DND-41 (cell line): ENCODE measurements around the gene CD300A.

ENCODE experiments used
- CTCF ChIP-seq: IDR thresholded peaks from 2 replicates; pipeline ENCODE4 v1.5.1; 2012; ENCODE audit warnings: borderline replicate concordance, low read length, moderate library complexity, mild to moderate bottlenecking; ENCODE audit not compliant: poor library complexity, severe bottlenecking; ENCODE audit errors: extremely low read depth
- EZH2 ChIP-seq: IDR thresholded peaks from 3 replicates; pipeline ENCODE4 v1.6.1; 2012; ENCODE audit warnings: borderline replicate concordance, low read depth, mild to moderate bottlenecking, moderate library complexity, low read length, inconsistent platforms; ENCODE audit not compliant: severe bottlenecking

GRCh38 chr17:74424657-74425056 lies 41.8 kb upstream of the CD300A start:
- TF ChIP-seq CTCF, result no peak
- TF ChIP-seq EZH2, result no peak
